ENCODE data around the gene SMIM14.
"Not testable (repeated sequence)": the region's sequence is repeated elsewhere in the genome, so short reads cannot be mapped to it uniquely, and the experiment has no call there.

Gene SMIM14

DNA sequence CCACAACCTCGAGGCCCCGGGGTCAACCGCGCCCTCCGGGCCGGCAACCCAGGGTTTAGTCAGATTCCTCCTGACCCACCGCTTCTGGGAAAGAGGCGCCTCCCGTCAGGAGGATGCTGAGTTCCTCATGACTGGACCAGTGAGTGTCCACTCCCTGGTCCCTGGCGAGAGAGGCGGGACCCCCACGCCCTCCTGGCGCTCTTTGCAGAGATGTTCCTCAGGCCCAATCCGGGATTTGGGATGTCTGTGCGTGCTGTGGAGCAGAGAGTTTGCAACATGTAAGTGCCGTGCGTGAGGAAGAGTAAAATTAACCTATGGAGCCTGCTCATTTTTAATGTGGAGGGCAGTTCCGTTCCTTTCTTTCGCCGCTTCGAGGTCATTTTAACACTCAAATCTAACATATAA is 110.6 kb downstream of the SMIM14 start:
- peak in 1 of 5 donors; percentile 4 for DNase-seq

DNA sequence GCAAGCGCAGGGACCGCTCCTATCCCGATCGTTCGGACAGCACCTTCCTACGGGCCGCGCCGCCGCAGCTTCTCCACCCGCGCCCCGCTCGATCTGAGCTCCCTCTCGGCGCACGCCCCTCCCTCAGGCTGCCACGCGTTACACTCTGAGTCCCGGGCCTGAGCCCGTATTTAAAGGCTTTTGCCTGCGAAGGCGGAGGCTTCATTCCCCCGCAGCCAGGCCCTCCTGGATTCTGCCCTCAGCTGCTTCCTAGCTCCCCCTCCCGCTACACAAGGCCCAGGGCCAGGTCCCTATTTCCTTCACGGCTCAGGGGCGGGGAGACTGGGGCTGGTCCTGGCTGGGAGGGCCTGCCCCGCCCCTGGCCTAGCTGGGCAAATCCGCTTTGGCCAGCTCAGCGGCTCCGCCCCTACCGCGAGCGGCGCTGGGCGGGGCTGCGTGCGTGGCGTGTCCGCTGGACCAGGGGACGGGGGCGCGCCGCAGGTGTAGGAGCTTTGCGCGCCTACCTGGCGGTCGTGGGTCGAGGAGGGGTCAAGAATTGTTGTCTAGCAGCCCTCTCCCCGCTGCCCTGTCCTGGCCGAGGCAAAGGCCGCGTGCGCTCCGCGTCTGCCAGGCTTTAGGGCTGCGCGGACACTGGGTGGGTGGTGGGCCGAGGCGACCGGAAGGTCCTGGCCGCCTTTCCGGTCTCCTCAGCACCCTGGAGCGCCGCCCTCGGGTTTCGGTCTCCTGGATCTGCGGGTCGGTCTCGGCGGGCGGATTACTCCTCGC is 111.2 kb downstream of the SMIM14 start, which contains the start of gene UGDH:
UGDH (minus strand) TSS at position 144 of the 765 bp plus-strand sequence. CDS start 5,927 bp downstream, outside the sequence.
- DNase-seq, result peak; percentile 85 to 94 (median 87)

DNA sequence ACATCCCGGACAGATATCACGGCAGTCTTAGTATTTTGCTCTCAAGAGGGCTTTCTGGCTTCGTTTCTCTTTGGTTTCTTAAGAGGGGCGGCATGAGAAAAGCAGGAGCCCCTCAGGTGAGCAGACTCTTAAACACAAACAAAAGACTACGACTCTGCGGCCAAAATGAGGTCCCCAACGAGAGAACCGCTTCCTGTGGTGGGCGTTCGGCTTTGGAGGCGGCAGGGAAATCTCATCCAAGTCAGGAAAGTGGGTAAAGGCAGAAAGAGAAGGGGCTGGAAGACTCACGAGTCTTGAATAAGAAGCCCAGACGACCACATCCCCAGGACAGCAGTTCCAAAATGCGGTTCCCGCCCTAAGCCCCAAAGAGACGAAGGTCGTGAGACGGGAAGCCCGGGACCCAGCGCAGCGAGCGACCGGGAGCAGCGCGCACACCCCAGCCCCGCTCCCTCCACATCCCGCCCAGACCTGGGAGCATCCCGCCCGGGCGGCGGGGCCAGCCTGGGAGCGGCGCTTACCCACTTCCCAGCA is 111.8 kb downstream of the SMIM14 start:
- peak in 1 of 5 donors; percentile 5 for DNase-seq

DNA sequence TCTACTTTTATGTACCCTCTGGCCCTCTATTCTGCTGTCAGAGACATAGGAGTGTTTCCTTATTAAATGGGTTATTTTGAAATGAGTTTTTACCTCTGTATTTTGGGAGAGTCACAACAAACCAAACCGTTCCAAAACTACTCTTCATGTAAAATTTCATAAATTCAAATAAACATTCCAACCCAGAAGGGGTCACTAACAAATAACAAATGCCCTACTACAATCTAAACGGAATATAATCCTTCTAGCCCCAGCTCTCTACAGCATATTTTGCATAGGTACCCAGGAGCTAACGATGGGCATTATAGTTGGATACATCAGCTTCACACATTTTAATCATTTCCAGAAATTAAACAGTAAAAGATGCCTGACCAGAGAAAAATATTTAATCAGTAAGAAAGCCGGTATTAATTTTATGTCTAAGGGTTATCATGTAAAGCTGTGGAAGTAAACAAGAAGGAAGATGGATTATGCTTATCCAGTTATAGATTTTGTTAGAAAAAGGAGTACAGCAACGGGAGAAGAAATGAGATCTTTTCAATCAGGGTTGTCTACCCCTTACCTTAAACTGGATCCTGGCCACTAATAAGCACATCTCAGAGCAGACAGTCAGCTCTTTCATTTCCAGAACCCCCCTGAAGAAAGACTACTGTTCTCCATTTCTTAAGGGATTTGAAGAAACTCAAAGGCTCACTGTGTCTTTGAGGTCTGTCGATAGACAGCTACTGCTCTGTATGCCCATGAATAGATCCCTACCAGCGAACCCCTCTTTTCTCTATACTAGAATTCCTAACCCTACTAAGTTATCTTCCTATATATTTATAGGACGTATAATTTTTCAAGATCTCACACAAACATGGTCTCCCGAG is 112.6 kb downstream of the SMIM14 start:
- no peak for DNase-seq

DNA sequence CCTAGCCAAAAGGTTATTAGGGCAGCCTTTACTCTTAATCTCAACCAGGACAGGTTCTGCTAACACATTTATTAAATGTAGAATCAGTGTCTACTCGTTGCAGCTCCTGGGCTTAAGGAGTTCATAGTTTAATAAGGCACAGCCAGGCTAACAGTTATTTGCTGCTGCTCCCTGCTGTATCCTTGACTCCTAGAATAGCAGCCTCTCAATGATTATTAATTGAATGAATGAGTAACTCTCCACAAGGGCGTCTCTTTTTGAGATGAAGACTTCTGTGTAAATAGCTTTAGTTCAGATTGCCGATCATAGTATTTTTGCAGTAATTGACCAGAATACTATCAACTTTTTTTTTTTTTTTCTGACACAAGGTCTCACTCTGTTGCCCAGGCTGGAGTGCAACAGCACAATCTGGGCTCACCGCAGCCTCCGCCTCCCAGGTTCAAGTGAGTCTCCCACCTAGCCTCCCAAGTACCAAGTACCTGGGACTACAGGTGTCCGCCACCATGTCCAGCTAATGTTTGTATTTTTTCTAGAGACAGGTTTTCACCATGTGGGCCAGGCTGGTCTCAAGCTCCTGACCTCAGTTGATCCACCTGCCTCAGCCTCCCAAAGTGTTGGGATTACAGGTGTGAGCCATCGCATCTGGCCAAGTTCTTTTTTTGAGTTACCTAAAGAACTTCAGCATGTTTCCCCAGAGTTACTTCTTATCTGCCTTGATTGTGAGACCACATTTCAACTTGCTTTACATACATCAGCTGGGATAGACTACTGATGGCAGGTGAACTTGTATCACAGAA is 114.3 kb downstream of the SMIM14 start:
- no peak for DNase-seq

DNA sequence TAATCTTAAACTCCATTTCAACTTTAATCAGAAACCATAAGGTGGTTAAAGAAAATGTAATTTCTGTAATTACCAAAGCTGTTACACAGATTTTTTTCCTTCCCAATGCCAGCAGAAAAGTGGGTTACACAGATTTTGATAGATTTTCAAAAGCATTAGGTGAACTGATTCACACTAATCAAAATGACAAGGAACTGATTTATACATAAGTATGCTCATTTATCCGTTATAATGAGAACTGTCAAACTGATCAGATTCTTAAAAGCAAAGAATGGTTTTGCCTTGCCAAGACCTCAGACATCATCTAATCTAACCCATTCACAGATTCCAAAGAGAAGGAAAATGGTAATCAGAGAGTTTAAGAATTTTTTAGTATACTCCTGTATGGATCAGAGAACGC is 116.6 kb downstream of the SMIM14 start:
- no peak for DNase-seq

DNA sequence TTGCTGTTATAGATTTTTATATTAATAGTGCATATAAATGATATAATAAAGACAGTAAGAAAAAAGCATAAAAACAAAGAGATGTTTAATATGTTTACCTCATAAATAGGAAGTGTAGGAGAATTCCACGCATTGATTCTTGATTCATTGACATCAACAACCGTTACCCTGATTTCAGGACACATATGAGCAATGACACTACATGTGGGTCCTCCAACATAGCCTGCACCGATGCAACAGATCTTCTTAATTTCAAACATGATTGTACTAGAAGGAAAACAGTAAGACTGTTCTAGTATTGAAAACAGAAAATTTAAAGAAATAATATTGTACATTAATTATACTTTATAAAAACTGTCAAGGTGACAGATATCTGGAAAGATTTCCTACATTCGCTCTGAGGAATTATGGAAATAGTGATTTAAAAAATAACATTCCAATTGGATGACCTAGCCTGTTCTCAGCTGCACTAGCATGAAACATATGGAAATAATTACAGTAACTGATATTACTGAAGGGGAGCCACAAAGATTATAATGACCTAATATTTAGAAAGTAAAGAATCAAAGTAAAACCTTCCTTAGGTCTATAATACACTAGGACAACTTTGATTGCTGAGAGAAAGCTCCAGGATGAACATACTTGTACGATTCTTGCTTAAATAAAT is 117.3 kb downstream of the SMIM14 start:
- DNase-seq, result no peak

DNA sequence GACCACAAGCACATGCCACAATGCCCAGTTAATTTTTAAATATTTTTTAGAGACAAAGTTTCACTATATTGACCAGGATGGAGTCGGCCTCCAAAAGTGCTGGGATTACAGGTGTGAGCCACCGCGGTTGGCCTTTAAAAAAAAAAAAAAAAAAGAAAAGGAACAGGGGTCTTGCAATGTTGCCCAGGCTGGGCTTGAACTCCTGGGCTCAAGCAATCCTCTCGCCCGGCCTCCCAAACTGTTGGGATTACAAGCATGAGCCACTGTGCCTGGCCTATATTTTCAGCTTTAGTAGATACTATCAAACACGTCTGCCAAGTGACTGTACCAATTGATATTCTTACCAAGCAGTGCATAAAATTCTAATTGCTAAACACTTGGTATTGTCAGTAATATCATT is 120.2 kb downstream of the SMIM14 start:
- DNase-seq, result no peak

DNA sequence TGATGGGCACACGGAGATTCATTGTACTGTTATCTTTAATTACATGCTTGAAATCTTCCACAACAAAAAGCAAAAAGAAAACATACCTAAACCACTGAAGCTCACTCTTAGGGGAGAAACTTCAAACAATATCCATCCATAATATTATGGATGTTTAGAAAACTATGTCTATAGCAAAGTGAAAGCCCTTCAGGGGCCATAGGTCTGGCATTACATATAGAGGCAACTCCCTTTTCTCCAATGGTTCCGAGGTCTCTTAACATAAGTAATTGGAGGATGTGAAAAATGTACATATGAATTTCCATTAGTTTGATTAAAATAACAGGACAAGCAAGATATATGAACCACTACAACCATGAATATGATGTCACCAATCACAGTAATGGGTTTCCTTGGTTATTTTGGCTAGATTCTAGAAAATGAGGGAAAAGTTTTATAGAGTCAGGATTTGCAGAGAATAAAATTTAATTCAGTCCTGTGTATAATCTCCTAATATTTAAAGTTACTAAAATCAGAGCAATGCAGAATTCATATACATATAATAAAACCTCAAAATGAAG is 122.2 kb downstream of the SMIM14 start:
- no peak for DNase-seq

DNA sequence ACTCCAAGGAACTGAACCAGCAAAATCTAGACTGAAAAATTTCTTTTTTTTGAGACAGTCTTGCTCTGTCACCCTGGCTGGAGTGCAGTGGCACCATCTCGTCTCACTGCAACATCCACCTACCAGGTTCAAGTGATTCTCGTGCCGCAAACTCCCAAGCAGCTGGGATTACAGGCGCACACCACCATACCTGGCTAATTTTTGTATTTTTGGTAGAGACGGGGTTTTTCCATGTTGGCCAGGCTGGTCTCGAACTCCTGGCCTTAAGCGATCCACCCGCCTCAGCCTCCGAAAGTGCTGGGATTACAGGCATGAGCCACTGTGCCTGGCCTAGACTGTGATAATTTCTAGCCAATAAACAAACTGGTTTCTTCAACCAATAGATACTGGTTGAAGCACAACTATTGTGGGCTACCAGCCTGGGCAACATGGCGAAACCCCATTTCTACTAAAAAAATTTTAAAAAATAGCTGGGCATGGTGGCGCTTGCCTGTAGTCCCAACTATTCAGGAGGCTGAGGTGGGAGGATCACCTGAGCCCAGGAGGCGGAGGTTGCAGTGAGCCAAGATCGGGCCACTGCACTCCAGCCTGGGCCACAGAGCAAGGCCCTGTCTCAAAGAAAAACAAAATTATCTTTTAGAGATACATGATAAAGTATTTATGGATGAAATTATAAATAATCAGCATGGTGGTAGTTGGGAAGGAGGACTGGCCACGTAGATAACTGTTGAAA is 122.8 kb downstream of the SMIM14 start:
- DNase-seq, result not testable (repeated sequence)

DNA sequence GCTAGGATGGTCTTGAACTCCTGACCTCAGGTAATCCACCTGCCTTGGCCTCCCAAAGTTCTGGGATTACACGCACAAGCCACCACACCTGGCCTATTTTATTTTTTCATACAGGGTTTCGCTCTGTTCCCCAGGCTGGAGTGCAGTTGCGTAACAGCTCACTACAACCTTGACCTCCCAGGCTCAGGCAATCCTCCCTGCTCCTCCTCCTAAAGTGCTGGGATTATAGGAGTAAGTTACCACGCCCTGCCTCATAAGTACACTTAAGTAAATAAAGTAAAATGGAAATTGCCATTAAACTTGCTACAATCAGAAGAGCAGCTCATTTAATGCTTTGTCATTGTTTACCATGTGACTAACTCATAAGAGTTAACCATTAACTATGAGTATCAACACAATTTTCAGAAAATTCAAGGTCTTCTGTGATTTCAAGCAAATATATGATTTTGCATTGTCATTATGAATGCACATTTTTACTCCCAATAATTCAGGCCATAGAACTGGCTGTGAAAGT is 123.7 kb downstream of the SMIM14 start:
- no peak for DNase-seq

DNA sequence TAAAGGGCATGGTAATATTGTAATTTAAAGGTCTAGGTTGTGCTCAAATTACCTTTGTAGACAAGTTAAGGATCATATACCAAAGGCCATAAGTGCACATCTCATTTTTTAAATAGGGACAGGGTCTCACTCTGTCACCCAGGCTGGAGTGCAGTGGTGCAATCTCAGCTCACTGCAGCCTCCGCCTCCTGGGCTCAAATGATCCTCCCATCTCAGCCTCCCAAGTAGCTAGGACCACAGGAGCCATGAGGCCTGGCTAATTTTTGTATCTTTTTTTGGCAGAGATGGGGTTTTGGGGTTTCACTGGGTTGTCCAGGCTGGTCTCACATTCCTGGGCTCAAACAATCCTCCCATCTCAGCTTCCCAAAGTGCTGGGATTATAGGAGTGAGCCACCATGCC is 124.4 kb downstream of the SMIM14 start:
- not testable (repeated sequence) for DNase-seq

DNA sequence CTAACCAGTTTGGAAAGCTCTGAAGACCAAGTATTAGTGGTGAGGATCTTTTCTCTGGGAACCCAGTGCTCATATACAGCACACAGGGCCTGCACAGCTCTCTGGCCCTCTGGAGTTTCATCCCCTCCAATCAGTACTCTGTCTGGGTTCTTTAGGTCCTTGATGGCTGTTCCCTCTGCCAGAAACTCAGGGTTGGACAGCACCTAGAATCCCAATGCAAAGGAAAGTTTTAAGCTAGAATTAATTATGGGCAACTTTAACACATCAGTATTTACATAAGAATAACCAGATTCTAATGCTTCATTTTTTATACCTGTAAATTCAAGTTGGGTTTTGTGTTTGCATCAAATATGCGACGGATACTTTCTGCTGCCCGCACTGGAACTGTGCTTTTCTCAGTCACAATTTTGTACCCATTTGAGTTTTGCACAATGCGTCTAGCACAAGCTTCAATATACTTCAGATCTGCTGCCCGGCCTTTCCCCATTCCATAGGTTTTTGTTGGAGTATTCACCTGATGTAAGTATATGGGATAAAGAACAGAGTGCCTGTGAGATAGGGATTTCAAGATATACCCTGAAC is 128.2 kb downstream of the SMIM14 start:
- no peak for DNase-seq

DNA sequence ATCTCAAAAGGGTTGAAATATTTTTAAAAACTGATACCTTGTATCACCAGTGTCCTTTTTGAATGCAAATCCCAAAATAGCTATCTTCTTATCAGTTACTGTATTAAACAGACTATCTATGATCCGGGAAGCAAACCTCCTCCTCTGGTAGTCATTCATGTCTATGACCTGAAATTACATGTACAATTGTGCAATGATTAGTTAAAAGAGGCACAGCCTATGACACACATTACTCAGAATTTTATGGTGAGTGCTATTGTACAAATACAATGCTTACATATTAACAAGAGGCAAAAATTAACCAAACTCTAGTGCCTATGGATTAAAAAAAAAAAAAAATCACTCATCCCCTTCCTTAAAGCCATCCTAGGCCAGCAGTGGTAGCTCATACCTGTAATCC is 133.1 kb downstream of the SMIM14 start:
- DNase-seq, result no peak

DNA sequence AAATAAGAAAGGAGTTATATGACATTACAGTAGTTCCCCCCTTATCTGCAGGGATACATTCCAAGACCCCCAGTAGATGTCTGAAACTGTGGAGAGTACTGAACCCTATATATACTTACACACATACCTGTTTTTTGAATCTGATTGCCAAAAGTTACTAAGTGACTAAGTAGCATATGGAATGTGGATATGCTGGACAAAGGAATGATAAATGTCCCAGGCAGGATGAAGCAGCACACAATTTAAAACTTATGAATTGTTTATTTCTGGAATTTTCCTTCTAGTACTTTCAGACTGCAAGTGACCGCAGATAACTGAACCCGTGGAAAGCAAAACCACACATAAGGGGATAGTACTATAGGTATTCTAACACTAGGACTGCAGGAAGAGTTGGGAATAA is 134.1 kb downstream of the SMIM14 start:
- no peak for DNase-seq

DNA sequence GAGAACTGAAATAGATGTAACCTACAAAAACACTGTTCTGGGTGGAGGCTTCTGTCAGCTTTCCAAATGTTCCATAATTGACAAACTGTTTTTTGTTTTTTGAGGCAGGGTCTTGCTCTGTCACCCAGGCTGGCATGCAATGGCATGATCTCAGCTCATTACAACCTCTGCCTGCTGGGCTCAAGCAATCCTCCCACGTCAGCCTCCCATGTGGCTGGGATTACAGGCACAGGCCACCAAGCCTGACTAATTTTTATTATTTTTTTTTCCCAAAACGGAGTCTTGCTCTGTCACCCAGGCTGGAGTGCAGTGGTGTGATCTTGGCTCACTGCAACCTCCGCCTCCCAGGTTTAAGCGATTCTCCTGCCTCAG is 136.0 kb downstream of the SMIM14 start:
- not testable (repeated sequence) for DNase-seq

DNA sequence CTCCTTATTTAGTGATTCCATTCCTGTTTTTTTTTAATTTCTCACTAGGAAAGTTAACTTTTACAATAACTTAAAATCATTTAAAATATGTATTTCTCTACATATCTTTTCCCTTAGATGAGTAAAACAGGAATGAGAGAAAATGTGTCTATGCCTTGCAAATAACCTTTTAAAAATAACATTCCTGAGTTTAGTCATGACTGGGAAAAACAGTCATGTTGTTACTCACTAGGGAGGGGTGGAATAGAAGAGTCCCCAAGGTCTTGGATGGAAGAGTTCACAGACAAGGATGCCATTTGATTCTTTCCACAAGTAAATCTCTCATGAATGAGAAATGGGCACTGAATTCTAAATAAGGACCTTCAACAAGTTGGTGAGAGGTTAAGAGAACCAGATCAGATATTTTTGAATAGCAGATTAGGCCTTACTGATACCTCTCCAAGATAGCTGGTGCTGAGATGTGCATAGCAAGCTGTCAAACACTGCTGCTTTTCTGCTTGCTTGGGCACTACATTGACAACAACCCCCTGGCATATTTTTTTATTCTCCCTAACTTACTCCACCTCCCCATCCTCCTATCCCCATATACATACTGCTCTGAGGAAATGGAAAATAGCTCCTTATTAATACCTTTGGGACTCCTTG is 136.5 kb downstream of the SMIM14 start:
- no peak for DNase-seq

DNA sequence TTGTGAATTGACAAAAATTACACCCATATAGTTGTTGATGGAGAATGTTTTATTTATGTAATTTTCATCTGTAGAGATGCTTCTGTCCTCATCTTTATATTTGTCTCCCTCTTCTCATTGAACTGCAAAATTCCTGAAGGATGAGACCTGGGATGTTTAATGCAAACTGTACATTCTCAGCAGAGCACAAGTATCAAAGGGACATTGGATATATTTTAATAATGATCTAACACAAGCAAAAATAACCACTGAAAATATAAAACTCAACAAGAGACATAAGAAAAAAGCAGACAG is 140.0 kb downstream of the SMIM14 start:
- no peak for DNase-seq

DNA sequence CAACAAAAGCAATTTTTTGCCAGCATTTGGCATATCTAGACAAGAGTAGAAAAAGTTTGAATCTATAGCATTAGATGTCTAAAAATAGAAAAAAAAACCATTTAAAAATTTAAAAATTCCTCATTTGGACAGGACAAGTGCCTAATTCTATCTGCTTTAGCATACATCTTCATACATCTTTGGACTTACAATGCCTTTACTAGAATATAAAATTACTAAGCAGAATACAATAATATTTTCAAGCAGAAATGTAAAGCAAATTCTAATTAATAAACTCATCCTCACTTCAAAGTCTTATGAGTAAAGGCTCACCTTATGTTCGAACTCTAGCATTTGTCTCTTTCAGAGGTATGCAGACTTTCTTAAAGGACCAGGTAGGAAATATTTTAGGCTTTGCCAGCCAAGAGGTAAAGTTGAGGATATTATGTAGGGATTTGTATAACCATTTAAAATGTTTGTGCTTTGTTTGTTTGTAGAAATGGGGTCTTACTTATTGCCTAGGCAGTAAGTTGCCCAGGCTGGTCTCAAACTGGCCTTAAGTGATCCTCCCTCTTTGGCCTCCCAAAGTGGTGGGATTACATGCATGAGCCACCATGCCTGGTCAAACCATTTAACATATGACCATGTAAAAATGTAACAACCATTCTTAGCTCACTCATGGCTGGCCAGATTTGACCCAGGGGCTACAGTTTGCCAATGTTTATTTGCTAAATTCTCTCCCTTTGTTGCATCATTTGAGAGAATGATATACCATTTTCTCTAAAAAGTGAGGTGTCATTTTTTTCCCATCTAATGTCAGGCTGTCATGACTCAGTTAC is 140.5 kb downstream of the SMIM14 start:
- no peak for DNase-seq

All from T-helper 1 cell (primary cell).